ENCODE data around the gene GPR156. TPM values are rescaled to one million over a fixed set of nuclear protein-coding genes. Genes with fewer than 3 reads are reported as not detected.

GPR156 gene
- total and polyA plus RNA-seq, 2 donors (not counting 3 experiments of a cell fraction or from before 2014, with no cell fraction given), result 0.14 to 0.27 TPM

- Histone ChIP-seq H3K27ac (ENCODE audit: insufficient read depth, low read depth, low read length) (no peak overlapping the region), H3K27me3 (ENCODE audit: control insufficient read depth in 2 of 2, insufficient read depth in 2 of 2, low read length in 2 of 2) (no peaks in the 10 kb centered on the region), H3K4me3 (replicated peaks in 1 of 3; ENCODE audit: insufficient read depth in 1 of 3, low read depth in 1 of 3, low read length in 3 of 3) (no peak overlapping the region), H3K36me3 (ENCODE audit: control insufficient read depth in 2 of 2, extremely low read depth in 1 of 2, insufficient read depth in 2 of 2, low read length in 2 of 2) (no peaks in the 10 kb centered on the region), H3K9me3 (replicated peaks; ENCODE audit: control insufficient read depth, insufficient read depth, low read length) (no peaks in the 10 kb centered on the region), H3K9me1 (replicated peaks; ENCODE audit: control insufficient read depth, extremely low read depth, insufficient read depth, low read length) (no peaks in the 10 kb centered on the region), H3K4me2 (ENCODE audit: insufficient read depth, low read length) (no peak overlapping the region), H3K9ac (replicated peaks; ENCODE audit: extremely low read depth, insufficient read depth, low read length) (no peak overlapping the region), H2AFZ (ENCODE audit: low read depth, low read length) (no peak overlapping the region), H3K4me1 (ENCODE audit: control insufficient read depth, extremely low read depth, insufficient read depth, low read length) (peaks cover 8% of the 10 kb centered on the region), H4K20me1 (replicated peaks; ENCODE audit: control insufficient read depth, extremely low read depth, insufficient read depth, low read length) (no peaks in the 10 kb centered on the region), H3K79me2 (ENCODE audit: control insufficient read depth, insufficient read depth, low read length) (no peaks in the 10 kb centered on the region)
- intact Hi-C loops (cut with micrococcal nuclease), result no loop called here
- no TSS peak for BruUV-seq (replicated peaks)
- no peak for FAIRE-seq
- DNase-seq (ENCODE audit: low read depth, low spot score), result no peak
- TF ChIP-seq GATA2 (IDR thresholded peaks at IDR 0.05; ENCODE audit: insufficient read depth, insufficient read length, low read depth, low read length) (no peak), POLR2AphosphoS5 (IDR thresholded peaks at IDR 0.05; ENCODE audit: insufficient read depth, low read depth, low read length) (no peak), POLR2A (IDR thresholded peaks at IDR 0.05; ENCODE audit: low read depth, low read length) (no peak), MAX (IDR thresholded peaks at IDR 0.05; ENCODE audit: insufficient read depth, insufficient read length) (no peak), MYC (IDR thresholded peaks at IDR 0.05; ENCODE audit: low read depth, low read length) (no peak), EZH2 (IDR thresholded peaks at IDR 0.05; ENCODE audit: borderline replicate concordance, low read depth, low read length, severe bottlenecking) (no peak), JUN (IDR thresholded peaks at IDR 0.05; ENCODE audit: borderline replicate concordance, insufficient read depth, insufficient read length, low read depth) (no peak), FOS (IDR thresholded peaks at IDR 0.05; ENCODE audit: borderline replicate concordance, insufficient read depth, low read length) (no peak), CTCF (IDR thresholded peaks at IDR 0.05; ENCODE audit: extremely low read depth in 1 of 2, insufficient read depth in 1 of 2, low read depth in 1 of 2, low read length in 2 of 2) (no peak)
- ChIA-PET CTCF (interaction anchor here (1.0 to 1.3 kb wide), 5 partner anchors 8 to 355 kb away, joined by 3 to 5 read pairs (median 3); no protein-coding TSS in a partner anchor), POLR2A (no interaction called here)
- dilution Hi-C loops (cut with MboI; ENCODE audit: extremely low pct_ligation_motif_present, low sequenced_read_pairs), result no loop called here
Measured at GRCh38 chr3:120203621-120204020, 81.4 kb downstream of the GPR156 start.

All from endothelial cell of umbilical vein (primary cell).